H9 (cell line): Measurements from ENCODE around the gene NBL1. TPM values are rescaled to one million over a fixed set of nuclear protein-coding genes. Genes with fewer than 3 reads are reported as not detected.

ENCODE experiments used
- DNase-seq: peaks from one replicate; pipeline ENCODE4 v3.0.0-alpha.2; 2017
- H2AFZ ChIP-seq: one replicate; pipeline ENCODE4 v1.6.1; 2013; ENCODE audit warnings: mild to moderate bottlenecking, low read length, control low read depth, moderate library complexity
- H2AK5ac ChIP-seq: 2 replicates; pipeline ENCODE4 v1.6.1; 2013; ENCODE audit warnings: low read length, control low read depth, mixed read lengths; ENCODE audit not compliant: insufficient read length
- H2BK120ac ChIP-seq: one replicate; pipeline ENCODE4 v1.6.1; 2013; ENCODE audit warnings: low read depth, mild to moderate bottlenecking, low read length, control low read depth, inconsistent platforms; ENCODE audit not compliant: poor library complexity, severe bottlenecking
- H2BK12ac ChIP-seq: 2 replicates; pipeline ENCODE4 v1.6.1; 2013; ENCODE audit warnings: low read length, control low read depth, mixed read lengths, low read depth; ENCODE audit not compliant: insufficient read length
- H2BK15ac ChIP-seq: 2 replicates; pipeline ENCODE4 v1.6.1; 2013; ENCODE audit warnings: low read depth, low read length, control low read depth
- H2BK20ac ChIP-seq: one replicate; pipeline ENCODE4 v1.6.1; 2013; ENCODE audit warnings: low read depth, mild to moderate bottlenecking, low read length, control low read depth, inconsistent platforms; ENCODE audit not compliant: poor library complexity, severe bottlenecking
- H2BK5ac ChIP-seq: 2 replicates; pipeline ENCODE4 v1.6.1; 2013; ENCODE audit warnings: low read length, control low read depth, mixed read lengths; ENCODE audit not compliant: insufficient read length
- H3K14ac ChIP-seq: 2 replicates; pipeline ENCODE4 v1.6.1; 2013; ENCODE audit warnings: low read length, control low read depth; ENCODE audit not compliant: insufficient read depth
- H3K18ac ChIP-seq: 2 replicates; pipeline ENCODE4 v1.6.1; 2013; ENCODE audit warnings: low read depth, mild to moderate bottlenecking, mixed read lengths, low read length, control low read depth; ENCODE audit not compliant: insufficient read length
- H3K23ac ChIP-seq: 2 replicates; pipeline ENCODE4 v1.6.1; 2013; ENCODE audit warnings: low read length, control low read depth, mixed read lengths, low read depth; ENCODE audit not compliant: insufficient read length
- H3K23me2 ChIP-seq: 2 replicates; pipeline ENCODE4 v1.6.1; 2013; ENCODE audit warnings: low read depth, mild to moderate bottlenecking, mixed read lengths, low read length, control low read depth; ENCODE audit not compliant: insufficient read length, poor library complexity, severe bottlenecking
- H3K27ac ChIP-seq: 2 replicates; pipeline ENCODE4 v1.5.1; 2013; ENCODE audit warnings: low read length, control low read depth, mixed read lengths, low read depth; ENCODE audit not compliant: insufficient read length
- H3K27me3 ChIP-seq: 2 replicates; pipeline ENCODE4 v1.6.1; 2013; ENCODE audit warnings: low read length, control low read depth, inconsistent platforms; ENCODE audit not compliant: insufficient read depth
- H3K4ac ChIP-seq: 2 replicates; pipeline ENCODE4 v1.6.1; 2013; ENCODE audit warnings: low read depth, mild to moderate bottlenecking, control low read depth, inconsistent platforms, low read length, moderate library complexity
- H3K4me1 ChIP-seq: 2 replicates; pipeline ENCODE4 v1.6.1; 2013; ENCODE audit warnings: low read length, control low read depth, inconsistent platforms; ENCODE audit not compliant: insufficient read depth
- H3K4me2 ChIP-seq: 2 replicates; pipeline ENCODE4 v1.6.1; 2013; ENCODE audit warnings: low read length, control low read depth, mixed read lengths; ENCODE audit not compliant: insufficient read length, insufficient read depth
- H3K56ac ChIP-seq: 2 replicates; pipeline ENCODE4 v1.6.1; 2013; ENCODE audit warnings: low read depth, mild to moderate bottlenecking, mixed read lengths, low read length, control low read depth; ENCODE audit not compliant: insufficient read length
- H3K79me1 ChIP-seq: 2 replicates; pipeline ENCODE4 v1.6.1; 2013; ENCODE audit warnings: low read depth, mild to moderate bottlenecking, moderate library complexity, low read length, control low read depth, inconsistent platforms; ENCODE audit not compliant: insufficient read depth, poor library complexity, severe bottlenecking
- H3K79me2 ChIP-seq: 2 replicates; pipeline ENCODE4 v1.6.1; 2013; ENCODE audit warnings: low read length, control low read depth, inconsistent platforms; ENCODE audit not compliant: insufficient read depth
- H3K9ac ChIP-seq: 2 replicates; pipeline ENCODE4 v1.6.1; 2013; ENCODE audit warnings: low read length, control low read depth, mixed read lengths; ENCODE audit not compliant: insufficient read length; ENCODE audit errors: extremely low read depth
- H3K9me3 ChIP-seq: one replicate; pipeline ENCODE4 v1.6.1; 2013; ENCODE audit warnings: low read depth, low read length, inconsistent platforms; ENCODE audit not compliant: control insufficient read depth
- H3T11ph ChIP-seq: one replicate; pipeline ENCODE4 v1.6.1; 2013; ENCODE audit warnings: mild to moderate bottlenecking, low read length, control low read depth, inconsistent platforms
- H4K20me1 ChIP-seq: one replicate; pipeline ENCODE4 v1.6.1; 2013; ENCODE audit not compliant: control insufficient read depth, insufficient read length, insufficient read depth
- H4K5ac ChIP-seq: 2 replicates; pipeline ENCODE4 v1.6.1; 2013; ENCODE audit warnings: low read depth, mild to moderate bottlenecking, mixed read lengths, low read length, control low read depth; ENCODE audit not compliant: insufficient read length
- H4K8ac ChIP-seq: replicated peaks from 2 replicates; pipeline ENCODE4 v1.6.1; 2013; ENCODE audit warnings: low read length, control low read depth, mixed read lengths, low read depth; ENCODE audit not compliant: insufficient read length
- H4K91ac ChIP-seq: 2 replicates; pipeline ENCODE4 v1.6.1; 2013; ENCODE audit warnings: low read depth, mild to moderate bottlenecking, moderate library complexity, mixed read lengths, low read length, control low read depth; ENCODE audit not compliant: insufficient read length
- H3K27ac Mint-ChIP-seq, 3 experiments: 2 replicates in 2 of 3; 3 replicates in 1 of 3; pipeline ENCODE4 v1.8.0; 2020 to 2021; ENCODE audit warnings: mixed read lengths in 3 of 3, mild to moderate bottlenecking in 1 of 3, moderate library complexity in 1 of 3
- H3K27me3 Mint-ChIP-seq: 2 replicates; pipeline ENCODE4 v1.8.0; 2021; ENCODE audit warnings: low read depth, mild to moderate bottlenecking, moderate library complexity, mixed read lengths
- H3K36me3 Mint-ChIP-seq, 3 experiments: 2 replicates in 2 of 3; 3 replicates in 1 of 3; pipeline ENCODE4 v1.8.0; 2020 to 2021; ENCODE audit warnings: low read depth in 3 of 3, mixed read lengths in 3 of 3; ENCODE audit not compliant: insufficient read depth in 1 of 3
- H3K4me1 Mint-ChIP-seq, 2 experiments: 2 replicates each; pipeline ENCODE4 v1.8.0; 2020; ENCODE audit warnings: mixed read lengths in 2 of 2
- H3K4me3 Mint-ChIP-seq, 2 experiments: 2 replicates in 1 of 2; 3 replicates in 1 of 2; pipeline ENCODE4 v1.8.0; 2020 to 2021; ENCODE audit warnings: mild to moderate bottlenecking in 2 of 2, mixed read lengths in 2 of 2, moderate library complexity in 1 of 2
- H3K9me3 Mint-ChIP-seq, 2 experiments: 2 replicates in 1 of 2; 3 replicates in 1 of 2; pipeline ENCODE4 v1.8.0; 2020; ENCODE audit warnings: mild to moderate bottlenecking in 2 of 2, mixed read lengths in 2 of 2, moderate library complexity in 1 of 2
- WGBS: extraction: QIAGEN DNeasy Blood & Tissue Kit; methylation state at CpG from one replicate; pipeline ENCODE4 v1.1.7; 2013; ENCODE audit warnings: missing lambda C conversion rate, low lambda C conversion rate, mixed read lengths; ENCODE audit not compliant: insufficient read length; ENCODE audit errors: extremely low coverage; 5-methylcytosine and 5-hydroxymethylcytosine counted together
- total RNA-seq: library from RNA; stranded (reverse); gene quantifications from 2 replicates; pipeline ENCODE4 v1.2.1, GENCODE V29; 2021
- TF ChIP-seq, protein P1 (sequence below): fragments of 200-600 bp; sonication (generic); conservative IDR thresholded peaks from 3 replicates; pipeline ENCODE4 v1.8.0; 2021; ENCODE audit warnings: antibody characterized with exemption, mild to moderate bottlenecking

NBL1 gene
- total RNA-seq, 1 experiment from 2014 or later: 6.4 TPM

DNA sequence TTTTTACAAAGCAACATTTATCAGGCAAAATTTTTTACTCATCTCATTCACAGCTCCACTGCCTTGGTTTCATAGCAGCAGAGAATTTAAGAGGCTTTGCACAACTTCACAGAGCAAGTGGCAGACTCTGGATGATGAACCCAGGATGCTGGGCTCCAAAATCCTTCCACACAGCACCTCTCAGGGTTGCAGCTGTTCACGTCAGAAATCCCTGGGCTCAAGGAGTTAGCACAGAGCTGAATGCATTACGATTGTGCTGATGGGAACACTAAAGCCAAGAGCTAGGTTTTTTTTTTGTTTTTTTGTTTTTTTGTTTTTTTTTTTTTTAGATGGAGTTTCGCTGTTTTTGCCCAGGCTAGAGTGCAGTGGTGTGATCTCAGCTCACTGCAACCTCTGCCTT is 18.2 kb downstream of the NBL1 start:
- H3K4me1 Mint-ChIP-seq: peaks cover 14 to 25% of the 10 kb centered on the region in 2 experiments
- no peaks in the 10 kb centered on the region for H3K9me3 Mint-ChIP-seq
- Histone ChIP-seq H3K4me1 (no peaks in the 10 kb centered on the region), H3T11ph (no peak overlapping the region), H2AFZ (no peak overlapping the region), H4K5ac (no peak overlapping the region), H2BK12ac (no peak overlapping the region), H4K8ac (no peak overlapping the region), H2BK120ac (no peak overlapping the region), H4K20me1 (no peaks in the 10 kb centered on the region), H3K4me2 (no peak overlapping the region), H2AK5ac (no peak overlapping the region), H3K18ac (no peak overlapping the region), H3K56ac (no peak overlapping the region), H3K79me2 (no peaks in the 10 kb centered on the region), H3K27ac (no peak overlapping the region), H3K4ac (no peak overlapping the region), H4K91ac (no peak overlapping the region), H3K27me3 (peaks cover 20% of the 10 kb centered on the region), H2BK15ac (no peak overlapping the region), H3K79me1 (no peaks in the 10 kb centered on the region), H3K23ac (no peak overlapping the region), H3K14ac (no peak overlapping the region), H3K9me3 (no peaks in the 10 kb centered on the region), H3K9ac (no peak overlapping the region), H3K23me2 (no peaks in the 10 kb centered on the region), H2BK5ac (no peak overlapping the region), H2BK20ac (no peak overlapping the region)
- no CpG with 5 or more reads among the region's 3 CpGs for WGBS
- no peak for DNase-seq
- H3K27ac Mint-ChIP-seq: no peak overlapping the region
- H3K36me3 Mint-ChIP-seq: peaks cover 0 to 2% (median 0%) of the 10 kb centered on the region in 3 experiments; a peak in 1 of 7 replicates
- peaks cover 61% of the 10 kb centered on the region for H3K27me3 Mint-ChIP-seq
- H3K4me3 Mint-ChIP-seq: no peak overlapping the region
- TF ChIP-seq, protein P1, sequence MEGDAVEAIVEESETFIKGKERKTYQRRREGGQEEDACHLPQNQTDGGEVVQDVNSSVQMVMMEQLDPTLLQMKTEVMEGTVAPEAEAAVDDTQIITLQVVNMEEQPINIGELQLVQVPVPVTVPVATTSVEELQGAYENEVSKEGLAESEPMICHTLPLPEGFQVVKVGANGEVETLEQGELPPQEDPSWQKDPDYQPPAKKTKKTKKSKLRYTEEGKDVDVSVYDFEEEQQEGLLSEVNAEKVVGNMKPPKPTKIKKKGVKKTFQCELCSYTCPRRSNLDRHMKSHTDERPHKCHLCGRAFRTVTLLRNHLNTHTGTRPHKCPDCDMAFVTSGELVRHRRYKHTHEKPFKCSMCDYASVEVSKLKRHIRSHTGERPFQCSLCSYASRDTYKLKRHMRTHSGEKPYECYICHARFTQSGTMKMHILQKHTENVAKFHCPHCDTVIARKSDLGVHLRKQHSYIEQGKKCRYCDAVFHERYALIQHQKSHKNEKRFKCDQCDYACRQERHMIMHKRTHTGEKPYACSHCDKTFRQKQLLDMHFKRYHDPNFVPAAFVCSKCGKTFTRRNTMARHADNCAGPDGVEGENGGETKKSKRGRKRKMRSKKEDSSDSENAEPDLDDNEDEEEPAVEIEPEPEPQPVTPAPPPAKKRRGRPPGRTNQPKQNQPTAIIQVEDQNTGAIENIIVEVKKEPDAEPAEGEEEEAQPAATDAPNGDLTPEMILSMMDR: no peak
